Kidney glomerular epithelial cell (primary cell): Measurements from ENCODE around the gene PCDHA1.

Experiments
- DNase-seq: peaks from one replicate; lab custom pipeline; 2025; lab: John Stamatoyannopoulos, UW

The PCDHA1 gene

DNA sequence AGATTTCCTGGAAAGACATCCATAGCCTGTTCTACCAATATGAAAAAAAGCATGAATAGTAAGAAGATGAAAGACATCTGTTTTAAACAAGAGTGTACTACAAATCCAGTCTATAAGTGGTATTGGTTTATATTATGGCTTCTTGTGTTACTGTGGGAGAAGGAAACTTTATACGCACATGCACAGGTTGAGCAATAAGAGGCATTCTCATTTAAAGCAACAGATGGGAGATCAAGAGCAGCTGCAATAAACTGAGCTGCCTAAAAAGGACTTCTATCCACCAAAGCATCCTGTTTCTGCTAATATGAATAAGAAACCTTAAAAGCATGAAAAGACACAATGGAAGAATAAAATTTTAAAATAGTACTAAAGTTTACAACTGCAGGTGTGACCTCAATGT lies 256.6 kb downstream of the PCDHA1 start:
- no peak for DNase-seq

DNA sequence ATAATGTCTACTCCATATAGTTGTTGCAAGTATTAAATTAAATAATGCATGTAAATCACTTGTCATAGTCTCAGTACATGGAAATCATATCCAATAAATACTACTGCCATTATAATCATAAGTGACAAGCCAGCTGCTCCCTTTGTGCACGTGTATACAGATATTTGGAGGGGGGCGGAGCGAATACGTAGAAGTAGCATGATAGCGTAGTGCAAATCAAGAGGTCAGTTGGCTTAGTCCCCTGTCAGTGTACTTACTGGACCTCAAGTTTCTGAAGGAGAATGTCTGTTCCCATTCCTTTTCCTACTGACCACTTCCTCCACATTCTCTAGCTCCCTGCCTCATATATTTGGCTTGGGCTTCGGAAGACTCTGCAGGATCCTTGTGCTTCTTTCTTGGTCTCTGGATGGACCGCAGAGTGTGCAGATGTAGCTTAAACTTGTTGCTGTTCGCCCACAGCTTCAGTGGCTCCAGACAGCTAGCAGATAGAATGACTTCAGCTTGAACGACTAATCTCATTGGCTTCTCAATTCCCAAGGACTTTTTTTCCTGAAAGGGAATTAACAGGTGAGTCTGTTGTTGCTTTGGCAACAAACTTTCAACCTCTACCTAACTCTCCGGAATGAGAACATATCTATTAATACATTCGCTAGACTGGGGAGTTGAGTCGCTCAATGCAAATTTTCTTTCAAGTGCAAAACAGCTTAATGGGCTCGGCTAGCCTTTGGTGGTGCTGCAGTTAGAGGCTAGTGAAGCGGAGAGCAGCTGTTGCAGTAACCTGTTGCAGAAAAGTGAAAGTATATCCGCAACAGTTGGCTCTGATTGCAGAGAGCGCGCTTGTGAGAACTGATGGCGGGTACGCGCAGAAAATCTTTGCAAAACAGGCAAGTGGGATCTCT lies 264.9 kb downstream of the PCDHA1 start, which contains the start of gene PCDHB1:
TSS of gene PCDHB1 (plus strand) at position 753 of the 899 bp plus-strand sequence. CDS start at position 850, 97 bp downstream.
- DNase-seq, result peak; percentile 52

GRCh38 chr5:141051521-141051866 lies 265.6 kb downstream of the PCDHA1 start:
- DNase-seq, result no peak
